Posterior vena cava (tissue), 2 donors: ENCODE results near the gene CCL5. TPM values are rescaled to one million over a fixed set of nuclear protein-coding genes. Genes with fewer than 3 reads are reported as not detected.
"Not testable (repeated sequence)": the region's sequence is repeated elsewhere in the genome, so short reads cannot be mapped to it uniquely, and the experiment has no call there.

Experiments
- DNase-seq: peaks from one replicate; pipeline ENCODE4 v3.0.0-alpha.2; 2020; ENCODE audit warnings: low spot score
- intact Hi-C, 2 donors: fragments of 100-400 bp; cut with DNase I; formaldehyde crosslinking; loops; one replicate each; pipeline versions ENCODE4 v1.14.1 to v1.14.2; 2022 to 2023
- total RNA-seq, 2 donors: library from RNA; stranded (reverse); fragmentation: NEBNext Ultra II Directional; extraction: Animal tissue kit (Norgen Biotek cat#: 25700); gene quantifications; one replicate each; pipeline ENCODE4 v1.2.1, GENCODE V29; 2021
- donor health status: DM: yes; HTN: yes; CAD: no.
- donor health status: DM: yes; HTN: yes; CAD: no.

The CCL5 gene
- total RNA-seq, 2 donors from 2014 or later, result 2.1 to 3.2 TPM

GRCh38 chr17:35900708-35901480, 20.7 kb upstream of the CCL5 start:
- intact Hi-C loops, result no loop called here
- no peak for DNase-seq

GRCh38 chr17:35900280-35900679, 20.1 kb upstream of the CCL5 start:
- intact Hi-C loops, result no loop called here
- no peak for DNase-seq

- no peak for DNase-seq
- intact Hi-C loops, result no loop called here
Observed at GRCh38 chr17:35898283-35899070, 18.3 kb upstream of the CCL5 start.

- DNase-seq, intact Hi-C loops: not testable (repeated sequence)
Observed at GRCh38 chr17:35897772-35898171, 17.6 kb upstream of the CCL5 start.

GRCh38 chr17:35895636-35896587, 15.8 kb upstream of the CCL5 start:
- no peak for DNase-seq
- intact Hi-C loops, result no loop called here

- DNase-seq, result no peak
- intact Hi-C loops, result no loop called here
Observed at GRCh38 chr17:35894206-35894605, 14.0 kb upstream of the CCL5 start.

GRCh38 chr17:35893751-35894150, 13.6 kb upstream of the CCL5 start:
- no peak for DNase-seq
- intact Hi-C loops, result no loop called here

- DNase-seq, result no peak
- intact Hi-C loops, result no loop called here
Observed at GRCh38 chr17:35892091-35893035, 12.2 kb upstream of the CCL5 start.

- intact Hi-C loops, result no loop called here
- DNase-seq, result no peak
Observed at GRCh38 chr17:35891269-35891668, 11.1 kb upstream of the CCL5 start.

GRCh38 chr17:35890774-35891155, 10.6 kb upstream of the CCL5 start:
- no peak for DNase-seq
- intact Hi-C loops, result no loop called here

- no peak for DNase-seq
- intact Hi-C loops, result no loop called here
Observed at GRCh38 chr17:35889818-35890773, 9.9 kb upstream of the CCL5 start.

GRCh38 chr17:35889241-35889640, 9.1 kb upstream of the CCL5 start:
- intact Hi-C loops, result no loop called here
- DNase-seq, result no peak

- no peak for DNase-seq
Observed at GRCh38 chr17:35878361-35878760, 1.8 kb downstream of the CCL5 start.

GRCh38 chr17:35877345-35878029, 2.7 kb downstream of the CCL5 start:
- intact Hi-C loops, result no loop called here
- no peak for DNase-seq

More at GRCh38 chr17:35878361-35878760, 1.8 kb downstream of the CCL5 start:
- intact Hi-C loops, result no loop called here

- no peak for DNase-seq
- intact Hi-C loops, result no loop called here
Observed at GRCh38 chr17:35876534-35876933, 3.6 kb downstream of the CCL5 start.

GRCh38 chr17:35875800-35876139, 4.4 kb downstream of the CCL5 start:
- DNase-seq, result no peak
- intact Hi-C loops, result no loop called here
